WERI-Rb-1 (cell line): ENCODE results near the gene NEK10.
A peak's percentile ranks its signal among the peaks of the same experiment; 100 is the strongest.

Experiments
- DNase-seq: peaks from one replicate; pipeline ENCODE4 v3.0.0-alpha.2; 2020
- H3K27ac ChIP-seq: fragments of 250-450 bp; sonication (Bioruptor Pico); 2 replicates; pipeline ENCODE4 v1.5.1; 2020; ENCODE audit warnings: mild to moderate bottlenecking, moderate library complexity
- H3K27me3 ChIP-seq: fragments of 250-450 bp; sonication (Bioruptor Pico); 2 replicates; pipeline ENCODE4 v1.5.1; 2021; ENCODE audit warnings: mild to moderate bottlenecking, low read depth, moderate library complexity; ENCODE audit not compliant: insufficient read depth, severe bottlenecking
- H3K36me3 ChIP-seq: fragments of 250-450 bp; sonication (Bioruptor Pico); 2 replicates; pipeline ENCODE4 v1.5.1; 2020; ENCODE audit warnings: mild to moderate bottlenecking, moderate library complexity
- H3K4me3 ChIP-seq: 2 replicates; pipeline ENCODE4 v1.5.1; 2011; ENCODE audit warnings: low read depth, mild to moderate bottlenecking, control low read depth, low read length
- H3K9me3 ChIP-seq: fragments of 250-450 bp; sonication (Bioruptor Pico); 2 replicates; pipeline ENCODE4 v1.5.1; 2021; ENCODE audit warnings: mild to moderate bottlenecking, moderate library complexity; ENCODE audit not compliant: severe bottlenecking
- CTCF ChIP-seq: IDR thresholded peaks from 2 replicates; pipeline ENCODE4 v1.5.1; 2011; ENCODE audit warnings: low read depth, mild to moderate bottlenecking, control low read depth, inconsistent platforms, low read length

The NEK10 gene

DNA sequence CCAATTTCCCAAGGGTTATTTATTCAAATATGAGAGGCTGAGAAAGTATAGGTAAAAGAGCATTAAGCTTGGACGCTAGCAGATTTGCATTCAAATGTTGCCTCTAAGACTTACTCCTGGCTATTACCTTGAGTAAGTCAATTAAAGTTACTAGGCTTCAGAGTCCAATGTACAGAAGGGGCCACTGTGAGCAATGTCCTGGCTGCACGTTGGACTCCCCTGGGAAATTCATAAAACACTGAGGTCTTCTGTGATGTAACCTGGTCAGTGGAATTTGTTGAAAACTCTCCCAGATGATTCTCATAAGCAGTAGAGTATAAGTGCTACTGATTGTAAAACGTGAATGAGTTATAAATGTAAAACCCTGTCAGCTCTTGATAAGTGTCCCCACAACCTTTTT is 295.3 kb downstream of the NEK10 start:
- Histone ChIP-seq H3K27me3 (no peaks in the 10 kb centered on the region), H3K4me3 (no peak overlapping the region)
- no peak for DNase-seq

DNA sequence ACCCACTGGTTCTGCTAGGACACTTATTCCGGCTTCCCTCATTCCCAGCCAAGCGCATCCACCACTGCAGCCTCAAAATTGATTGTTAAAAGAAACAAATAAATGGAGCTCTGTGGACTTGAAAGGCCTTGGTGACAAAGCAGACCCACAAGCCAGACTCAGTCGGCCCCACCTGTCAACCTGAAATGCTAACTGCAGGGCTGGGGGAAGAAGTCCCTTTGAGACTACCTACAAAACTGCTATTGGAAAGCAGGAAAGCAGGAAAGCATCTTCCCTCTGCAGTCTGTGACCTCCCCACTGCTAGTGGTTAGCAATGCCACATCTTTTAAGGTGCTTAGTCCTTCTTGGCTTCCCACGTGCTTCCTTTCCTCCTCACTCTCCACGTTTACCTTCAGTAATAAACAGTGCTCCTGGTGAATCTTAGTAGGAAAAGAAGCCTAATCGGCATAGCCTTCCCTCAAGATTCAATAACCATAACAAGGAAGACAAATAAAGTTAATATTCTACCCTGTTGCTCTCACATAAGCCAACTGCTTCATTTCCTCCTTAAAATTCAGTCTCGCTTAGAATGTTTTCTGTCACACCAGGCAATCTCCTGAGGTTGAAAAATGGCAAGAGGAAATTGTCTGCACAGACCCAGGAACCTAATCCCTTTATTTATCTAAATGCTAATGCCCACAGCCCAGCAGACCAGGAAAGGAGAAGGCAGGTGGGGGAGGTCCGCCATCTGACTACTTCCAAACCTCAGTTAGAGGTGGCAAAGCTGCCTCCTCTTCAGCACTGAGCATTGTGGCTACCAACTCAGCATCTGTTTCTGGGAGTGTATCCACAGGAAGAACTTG is 296.2 kb downstream of the NEK10 start:
- TF ChIP-seq CTCF, result no peak
- Histone ChIP-seq H3K4me3 (peak overlapping the region; percentile 15), H3K9me3 (no peaks in the 10 kb centered on the region), H3K27ac (peak overlapping the region; percentile 61), H3K36me3 (no peaks in the 10 kb centered on the region), H3K27me3 (no peaks in the 10 kb centered on the region)
- peak; percentile 71 for DNase-seq

More for the DNA sequence above, 295.3 kb downstream of the NEK10 start:
- Histone ChIP-seq H3K27ac (peak overlapping the region; percentile 61), H3K36me3 (no peaks in the 10 kb centered on the region), H3K9me3 (no peaks in the 10 kb centered on the region)
- no peak for TF ChIP-seq CTCF

DNA sequence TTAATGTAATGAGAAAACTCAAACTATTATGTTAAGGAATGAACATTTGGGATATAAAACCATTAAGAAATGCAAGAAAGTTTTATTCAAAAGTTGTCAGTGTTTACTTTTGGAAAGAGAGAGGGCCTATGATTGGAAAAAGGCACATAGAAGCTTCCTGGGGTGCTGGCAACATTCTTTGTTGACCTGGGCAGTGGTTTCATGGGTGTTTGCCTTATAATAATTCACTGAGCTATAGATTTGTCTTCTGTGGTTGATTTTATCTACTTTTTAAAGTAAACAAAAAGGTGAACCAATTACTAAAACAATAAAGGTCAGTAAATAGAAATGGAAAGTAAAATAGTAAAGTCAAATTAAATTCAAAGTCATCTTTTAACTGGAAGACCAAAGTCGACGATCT is 308.8 kb downstream of the NEK10 start:
- Histone ChIP-seq H3K27ac (no peak overlapping the region), H3K4me3 (no peak overlapping the region), H3K36me3 (no peaks in the 10 kb centered on the region), H3K27me3 (no peaks in the 10 kb centered on the region), H3K9me3 (no peaks in the 10 kb centered on the region)
- no peak for DNase-seq
- TF ChIP-seq CTCF, result no peak
